Smooth muscle cell of the brain vasculature (primary cell): ENCODE data around the gene TTLL8.

Experiments
- DNase-seq: peaks from one replicate; pipeline ENCODE4 v3.0.0-alpha.2; 2012; ENCODE audit warnings: low read depth, low spot score

Gene TTLL8

DNA sequence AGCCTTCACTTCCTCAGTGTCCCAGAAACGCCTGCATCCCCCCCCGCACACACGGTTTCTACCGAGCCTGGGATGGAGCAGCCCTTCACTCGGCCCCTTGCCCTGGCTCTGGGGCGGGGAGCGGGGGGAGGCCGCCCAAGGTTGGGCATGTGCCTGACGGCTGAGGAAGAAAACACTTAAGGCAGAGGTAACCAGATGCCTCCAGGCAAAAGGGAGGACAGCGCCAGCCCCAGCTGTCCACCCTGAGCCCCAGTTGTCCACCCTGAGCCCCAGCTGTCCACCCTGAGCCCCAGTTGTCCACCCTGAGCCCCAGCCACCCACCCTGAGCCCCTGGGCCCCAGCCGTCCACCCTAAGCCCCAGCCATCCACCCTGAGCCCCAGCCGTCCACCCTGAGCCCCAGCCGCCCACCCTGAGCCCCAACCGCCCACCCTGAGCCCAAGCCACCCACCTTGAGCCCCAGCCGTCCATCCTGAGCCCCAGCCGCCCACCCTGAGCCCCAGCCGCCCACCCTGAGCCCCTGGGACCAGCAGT, 3.8 kb upstream of the TTLL8 start:
- no peak for DNase-seq

DNA sequence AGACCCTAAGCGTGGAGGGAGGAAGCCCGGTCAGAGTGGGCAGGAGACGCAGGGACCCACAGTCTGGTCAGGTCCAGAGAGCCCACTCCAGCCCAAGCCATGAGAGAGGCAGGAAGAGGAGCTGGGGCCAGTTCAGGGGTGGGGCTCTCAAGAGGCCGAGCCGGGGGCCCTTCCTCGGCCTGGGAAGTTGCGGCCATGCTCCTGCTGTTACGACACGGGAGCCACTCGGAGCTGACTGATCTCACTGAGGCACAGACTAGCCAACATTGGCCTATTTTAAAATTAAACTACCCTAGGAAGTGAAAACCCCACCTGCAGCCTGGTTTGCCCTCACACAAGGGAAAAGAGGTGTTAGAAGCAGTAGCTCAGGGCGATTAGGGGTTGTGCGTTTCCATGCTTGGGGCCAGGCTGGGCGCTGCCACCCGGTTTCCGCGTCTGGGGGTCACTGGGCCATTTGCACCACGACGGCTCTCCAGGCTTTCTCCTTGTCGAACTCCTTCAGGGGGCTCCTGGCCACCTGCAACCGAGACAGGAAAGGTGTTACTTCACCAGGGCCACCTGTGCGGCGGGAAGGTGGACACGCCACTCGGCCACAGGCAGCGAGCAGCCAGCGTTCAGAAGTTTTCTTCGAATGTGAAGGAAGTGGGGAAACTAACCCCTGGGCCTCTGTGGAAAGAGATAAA, 3.2 kb upstream of the TTLL8 start:
- no peak for DNase-seq

DNA sequence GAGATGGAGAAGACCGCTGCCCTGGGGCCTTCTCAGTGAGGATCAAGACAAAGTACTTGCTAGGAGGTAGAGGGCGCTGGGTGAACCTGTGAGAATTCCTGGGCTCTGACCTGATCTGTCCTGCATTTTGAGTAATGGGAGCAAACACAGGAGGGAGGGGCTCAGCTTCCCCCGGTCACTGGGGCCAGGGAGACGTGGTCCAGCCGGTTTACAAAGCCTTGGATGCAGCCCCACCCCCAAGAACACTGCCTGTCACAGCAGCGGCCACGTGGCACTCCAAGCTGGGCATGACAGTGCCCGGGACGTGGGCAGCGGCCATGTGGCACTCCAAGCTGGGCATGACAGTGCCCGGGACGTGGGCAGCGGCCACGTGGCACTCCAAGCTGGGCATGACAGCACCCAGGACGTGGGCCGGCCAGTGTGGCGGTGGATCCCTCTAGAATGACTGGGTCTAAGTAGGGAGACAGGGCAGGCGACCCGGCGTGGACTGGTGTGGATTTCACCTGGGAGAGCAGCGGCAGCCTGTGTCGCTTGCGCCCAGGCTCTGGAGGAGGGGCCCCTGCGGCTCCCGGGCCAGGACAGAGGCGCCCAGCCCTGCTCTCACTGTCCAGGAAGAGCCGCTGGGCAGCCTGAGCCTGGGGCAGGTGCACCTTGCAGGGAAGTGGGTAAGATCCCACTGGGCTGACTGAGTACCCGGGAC, 2.5 kb upstream of the TTLL8 start:
- DNase-seq, result no peak

DNA sequence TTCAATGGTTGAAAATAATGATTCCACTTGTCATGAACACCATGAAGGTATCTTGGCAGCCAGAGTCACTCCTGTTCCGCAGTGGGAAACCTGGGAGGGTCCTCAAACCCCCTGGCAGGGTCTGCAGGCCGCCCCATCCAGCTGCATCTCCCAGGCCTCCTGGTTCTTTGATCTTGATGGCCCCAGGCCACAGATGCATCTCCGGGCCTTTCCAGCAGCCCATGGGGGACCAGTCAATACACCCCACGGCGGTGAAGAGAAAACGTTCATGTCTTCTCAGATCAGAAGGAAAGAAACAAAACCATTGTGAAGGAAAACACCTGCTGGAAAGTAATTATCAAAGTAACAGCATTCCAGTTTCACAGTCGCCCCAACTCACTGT, 1.8 kb upstream of the TTLL8 start:
- no peak for DNase-seq

DNA sequence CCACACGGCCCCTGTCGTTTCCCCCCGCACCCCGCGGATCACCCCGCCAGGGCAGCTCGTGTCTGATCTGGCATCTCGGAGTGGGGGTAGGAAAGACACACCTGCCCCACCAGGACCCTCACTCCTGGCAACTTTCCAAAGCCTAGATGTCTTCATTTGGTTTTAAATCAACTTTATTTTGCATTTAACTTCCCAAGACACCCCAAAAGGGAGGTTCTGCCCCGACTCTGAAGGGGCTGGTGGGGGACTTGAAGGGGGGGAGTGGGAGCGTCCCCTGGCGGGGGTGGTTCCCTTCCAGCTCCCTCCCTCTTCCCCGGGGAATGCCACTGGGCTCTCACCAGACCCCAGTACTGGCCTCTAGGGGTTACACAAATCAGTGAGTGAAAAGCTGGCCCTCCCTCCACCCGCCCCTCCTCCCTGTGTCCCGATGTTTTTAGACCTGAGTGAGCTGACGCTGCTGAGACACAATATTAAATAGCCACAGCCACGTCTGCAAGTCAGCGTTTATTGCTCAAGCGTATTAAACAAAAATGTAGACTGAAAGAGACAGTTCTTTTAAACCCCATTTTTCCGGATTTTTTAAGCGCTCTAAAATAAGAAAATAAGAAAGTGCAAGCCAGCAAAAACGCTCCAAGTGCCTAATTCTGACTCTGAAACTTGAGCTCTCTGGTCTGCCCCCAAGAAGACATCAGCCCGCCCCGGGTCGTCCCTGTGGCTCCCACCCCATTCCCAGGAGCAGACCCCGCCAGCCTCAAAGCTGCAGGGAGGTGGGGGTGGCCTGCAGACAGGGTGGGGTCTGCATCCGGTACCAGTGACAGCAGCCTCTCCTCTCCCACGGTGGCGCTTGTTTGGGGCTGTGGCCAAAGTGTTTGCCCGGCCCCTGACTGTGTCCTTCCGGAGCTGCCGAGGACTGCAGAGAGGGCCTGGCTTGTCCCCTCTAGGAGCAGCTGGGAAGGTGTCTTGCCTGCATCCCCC, 1.1 kb upstream of the TTLL8 start:
- no peak for DNase-seq

DNA sequence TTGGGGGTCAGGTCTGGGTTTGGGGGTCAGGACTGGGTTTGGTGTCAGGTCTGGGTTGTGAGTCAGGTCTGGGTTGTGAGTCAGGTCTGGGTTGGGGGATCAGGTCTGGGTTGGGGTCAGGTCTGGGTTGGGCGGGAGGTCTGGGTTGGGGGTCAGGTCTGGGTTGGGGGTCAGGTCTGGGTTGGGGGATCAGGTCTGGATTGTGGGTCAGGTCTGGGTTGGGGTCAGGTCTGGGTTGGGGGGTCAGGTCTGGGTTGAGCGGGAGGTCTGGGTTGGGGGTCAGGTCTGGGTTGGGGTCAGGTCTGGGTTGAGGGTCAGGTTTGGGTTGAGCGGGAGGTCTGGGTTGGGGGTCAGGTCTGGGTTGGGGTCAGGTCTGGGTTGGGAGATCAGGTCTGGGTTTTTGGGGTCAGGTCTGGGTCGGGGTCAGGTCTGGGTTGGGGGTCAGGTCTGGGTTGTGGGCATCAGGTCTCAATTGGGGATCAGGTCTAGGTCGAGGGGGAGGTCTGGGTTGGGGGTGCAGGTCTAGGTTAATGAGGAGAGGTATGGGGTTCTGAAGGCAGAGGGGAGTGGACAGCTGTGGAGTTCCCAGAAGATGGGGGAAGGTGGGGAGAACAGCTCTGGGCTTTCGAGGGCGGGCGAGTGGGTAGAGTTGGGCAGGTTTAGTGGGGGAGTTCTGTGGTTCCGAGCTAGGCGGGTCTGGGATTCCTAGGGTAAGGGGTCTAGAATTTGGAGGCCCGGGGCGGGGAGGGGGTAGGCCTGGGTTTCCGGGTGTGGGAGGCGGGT, 629 bp downstream of the TTLL8 start:
- no peak for DNase-seq

DNA sequence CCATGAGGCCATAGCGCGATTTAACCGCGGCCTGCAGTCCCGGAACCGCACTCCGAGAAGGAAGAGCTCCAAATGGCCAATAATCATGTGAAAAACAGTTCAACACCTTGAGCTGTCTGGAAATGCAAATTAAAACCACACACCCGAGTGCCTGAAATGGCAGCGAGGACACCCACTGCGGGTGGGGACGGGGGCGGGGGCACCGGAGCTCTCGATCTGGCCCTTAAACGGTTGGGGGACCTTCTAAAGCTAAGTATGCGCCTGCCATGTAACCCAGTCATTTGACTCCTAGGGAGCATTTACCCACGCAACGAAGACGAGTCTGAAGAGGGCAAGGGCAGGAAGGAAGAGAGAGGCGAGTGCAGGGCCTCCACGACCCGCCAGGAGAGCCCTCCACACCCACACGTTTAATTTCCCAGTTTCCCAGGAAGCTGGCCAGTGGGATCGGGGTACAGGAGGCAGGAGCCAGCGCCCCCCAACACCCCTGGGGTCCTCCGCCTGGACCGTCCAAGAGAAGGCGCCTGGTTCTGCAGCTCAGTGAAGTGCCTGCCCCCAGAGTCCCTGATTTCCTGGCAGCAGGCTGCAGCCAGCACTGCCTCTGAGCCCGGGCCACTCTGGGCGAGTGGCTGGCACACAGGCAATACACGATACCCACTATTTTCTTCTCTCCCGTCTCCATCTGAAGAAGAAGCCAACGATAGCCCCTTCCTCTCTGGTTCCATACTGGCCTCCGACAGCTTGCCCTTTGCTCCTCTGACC, 1.7 kb downstream of the TTLL8 start:
- DNase-seq, result no peak

DNA sequence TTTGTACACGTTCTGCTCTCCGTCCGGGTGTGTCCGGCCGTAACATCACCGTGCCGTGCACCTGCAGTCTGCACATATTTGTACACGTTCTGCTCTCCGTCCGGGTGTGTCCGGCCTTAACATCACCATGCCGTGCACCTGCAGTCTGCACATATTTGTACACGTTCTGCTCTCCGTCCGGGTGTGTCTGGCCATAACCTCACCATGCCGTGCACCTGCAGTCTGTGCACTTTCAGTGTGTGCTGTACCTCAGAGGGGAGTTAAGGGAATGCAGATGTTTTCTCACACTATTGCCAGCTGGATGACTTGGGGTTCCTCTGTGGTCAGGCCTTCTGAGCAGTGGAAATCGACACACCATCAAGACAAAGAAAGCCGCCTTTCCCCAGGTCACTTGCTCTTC, 4.2 kb downstream of the TTLL8 start:
- no peak for DNase-seq

DNA sequence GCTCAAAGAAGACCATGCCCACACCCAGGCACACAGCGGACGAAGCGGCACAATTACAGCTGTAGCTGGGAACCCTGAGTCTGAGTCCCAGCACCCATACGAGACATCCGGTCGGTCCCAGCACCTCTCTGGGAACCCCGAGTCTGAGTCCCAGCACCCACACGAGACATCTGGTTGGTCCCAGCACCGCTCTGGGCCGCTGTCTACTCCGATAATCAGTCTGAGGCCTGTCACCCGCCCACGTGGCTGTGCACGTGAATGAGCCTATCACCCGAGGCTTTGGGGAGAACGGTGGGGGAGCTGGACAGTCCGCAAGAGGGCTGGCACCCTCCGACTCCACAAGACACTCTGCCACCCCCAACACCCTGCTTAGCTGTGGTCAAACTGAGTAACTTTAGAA, 6.2 kb downstream of the TTLL8 start:
- DNase-seq, result no peak

DNA sequence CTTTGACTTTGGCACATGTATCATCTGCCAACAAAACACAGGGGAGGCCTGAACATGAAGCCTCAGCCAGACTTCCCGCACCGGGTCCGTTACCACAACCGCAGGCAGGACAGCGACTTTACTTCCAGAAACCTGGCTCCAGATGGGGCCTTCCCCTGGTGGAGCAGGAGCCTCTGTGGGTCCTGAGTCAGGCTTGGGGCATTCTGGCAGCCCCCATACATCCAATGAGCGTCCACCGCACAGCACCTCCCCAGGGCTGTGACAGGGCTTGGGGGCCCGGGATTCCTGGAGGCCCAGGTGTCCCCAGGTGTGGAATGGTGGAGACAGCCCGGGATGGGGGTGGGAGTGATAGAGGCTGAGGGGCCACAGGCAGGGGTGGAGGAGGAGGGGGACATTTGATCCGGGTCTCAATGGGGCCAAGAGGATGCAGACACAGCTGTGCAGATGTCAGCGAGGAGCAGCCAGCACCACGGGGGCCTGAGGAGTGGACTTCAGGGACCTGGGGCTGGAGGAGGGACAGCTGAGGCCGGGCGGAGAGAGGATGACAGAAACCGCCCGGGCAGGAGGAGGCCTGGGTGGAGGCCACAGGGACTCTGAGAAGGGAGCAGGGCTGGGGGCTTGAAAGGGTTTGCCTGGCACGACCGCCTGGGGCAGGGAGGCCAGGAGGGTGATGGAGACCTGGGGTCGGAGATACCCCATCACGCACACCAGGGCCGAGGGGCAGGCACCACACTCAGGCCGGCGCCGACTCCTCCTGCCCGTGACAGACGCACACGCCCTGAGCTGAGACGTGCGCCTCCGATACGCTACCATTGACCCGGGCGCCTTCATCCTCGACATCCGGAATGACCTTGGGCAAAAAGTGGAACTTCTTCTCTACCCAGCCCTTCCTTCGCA, 8.6 kb downstream of the TTLL8 start:
- DNase-seq, result no peak

DNA sequence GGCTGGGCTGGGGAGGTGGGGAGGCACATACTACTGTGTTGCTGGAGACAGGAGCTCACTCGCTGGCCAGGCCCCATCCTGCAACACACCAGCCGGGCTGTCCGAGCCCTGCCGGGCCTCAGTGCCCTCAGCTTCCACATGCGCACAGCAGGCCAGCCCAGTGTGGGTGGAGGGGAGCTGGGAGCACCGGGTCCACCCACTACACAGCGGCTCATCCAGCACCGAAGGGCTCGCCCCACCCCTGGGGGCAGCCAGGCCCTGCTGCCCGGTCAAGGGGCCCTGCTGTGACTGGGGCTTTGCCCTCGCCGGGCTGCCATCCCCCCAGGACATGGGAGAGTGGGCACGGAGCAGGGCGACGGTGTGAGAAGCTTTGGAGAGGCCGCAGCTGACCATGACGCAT, 9.3 kb downstream of the TTLL8 start:
- no peak for DNase-seq

DNA sequence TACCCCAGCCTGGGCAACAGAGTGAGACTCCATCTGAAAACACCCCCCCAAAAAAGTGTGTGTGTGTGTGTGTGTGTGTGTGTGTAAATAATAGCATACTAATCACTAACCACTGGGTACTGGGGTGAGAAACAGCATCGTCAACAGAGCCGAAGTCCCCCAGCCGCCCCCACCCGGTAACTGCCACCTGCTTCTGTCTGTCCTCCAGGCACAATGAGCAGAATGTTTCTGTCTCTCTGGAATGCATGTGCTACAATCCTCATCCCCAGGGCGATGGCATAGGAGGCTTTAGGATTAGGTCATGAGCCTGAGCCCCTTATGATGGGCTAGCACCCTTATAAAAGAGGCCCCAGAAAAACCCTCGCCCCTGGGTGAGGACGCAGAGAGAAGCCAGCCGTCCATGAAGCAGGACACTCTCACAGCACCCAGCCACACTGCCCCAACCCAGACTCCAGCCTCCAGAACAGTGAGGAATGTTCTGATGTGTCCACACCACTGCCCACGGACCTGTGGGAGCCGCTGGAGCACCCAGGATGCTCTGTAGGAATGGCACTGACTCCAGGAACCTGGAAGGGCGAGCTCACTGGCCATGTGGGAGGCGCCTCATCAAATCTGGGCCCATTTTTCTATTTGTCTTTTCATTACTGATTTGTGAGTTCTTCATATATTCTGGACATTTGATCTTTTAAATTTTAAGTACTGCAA, 9.9 kb downstream of the TTLL8 start:
- no peak for DNase-seq

DNA sequence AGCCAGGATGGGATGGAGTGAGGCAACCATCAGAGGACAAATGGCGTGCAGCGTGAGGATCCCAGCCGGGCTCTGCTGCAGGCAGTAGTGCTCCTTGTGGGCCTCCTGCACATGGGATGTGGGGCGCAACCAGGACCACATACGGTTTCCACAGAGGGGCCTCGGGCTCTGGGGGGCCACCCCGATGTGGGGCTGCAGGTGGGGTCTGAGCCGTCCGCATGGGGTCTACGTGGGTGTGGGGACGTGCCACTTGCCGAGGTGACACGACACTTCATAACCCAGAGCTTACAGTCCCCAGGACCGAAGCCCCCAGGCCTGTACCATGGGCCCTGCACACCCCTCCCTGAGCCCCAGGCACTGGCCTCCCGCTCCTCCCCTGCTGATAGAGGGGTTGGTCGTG, 10.8 kb downstream of the TTLL8 start:
- no peak for DNase-seq

DNA sequence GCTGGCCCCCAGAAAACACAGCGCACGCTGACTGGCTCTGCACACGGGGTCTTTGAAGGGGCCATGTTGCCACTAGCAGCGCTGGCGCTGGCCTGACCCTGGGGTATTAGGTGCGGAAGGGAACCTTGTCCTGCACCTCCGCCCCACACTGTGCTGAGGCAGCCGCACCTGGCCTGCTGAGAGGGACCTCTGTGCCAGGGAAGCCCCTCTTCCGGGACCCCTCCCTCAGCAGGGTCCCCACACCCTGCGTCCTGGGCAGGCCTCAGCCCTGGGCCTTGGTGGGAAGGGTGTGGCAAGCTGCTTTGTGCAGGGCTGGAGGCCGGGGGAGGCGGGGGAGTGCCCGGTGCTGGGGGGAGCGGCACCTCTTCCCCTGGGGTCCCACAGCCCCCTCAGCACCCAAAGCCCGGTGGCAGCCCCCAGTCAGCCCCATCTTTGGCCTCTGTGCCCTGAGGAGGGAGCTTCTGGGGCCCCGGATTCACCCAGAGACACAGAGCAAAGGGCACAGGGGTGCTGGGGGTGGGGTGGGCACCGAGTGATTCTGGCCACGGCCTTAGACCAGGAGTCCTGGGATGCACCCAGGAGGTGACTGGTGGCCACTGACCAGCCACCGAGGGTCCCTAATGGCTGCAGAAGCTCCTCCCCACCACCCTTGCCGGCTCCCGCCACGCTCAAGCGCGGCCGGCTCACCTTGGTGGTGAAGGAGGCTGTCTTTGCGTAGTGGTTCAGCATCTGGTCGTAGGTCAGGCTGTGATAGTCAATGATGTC, 11.4 kb downstream of the TTLL8 start:
- no peak for DNase-seq

DNA sequence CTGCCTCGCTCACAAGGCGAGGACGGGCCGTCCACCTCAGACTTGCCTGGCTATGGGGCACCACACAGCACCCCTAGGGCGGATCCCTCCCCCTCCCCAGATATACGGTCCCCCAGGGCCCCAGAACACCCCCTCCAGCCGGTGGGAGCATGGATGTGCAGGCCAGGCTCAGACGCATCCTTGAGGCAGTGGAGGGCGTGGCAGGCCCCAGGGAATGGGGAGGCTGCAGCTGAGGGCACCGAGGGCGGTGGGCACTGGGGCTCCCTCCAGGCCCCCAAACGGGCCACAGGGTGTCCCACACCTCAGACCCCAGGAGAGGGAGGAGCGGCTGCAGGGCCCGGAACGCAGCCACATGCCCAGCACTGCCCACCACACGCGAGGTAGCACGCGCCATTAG, 12.1 kb downstream of the TTLL8 start:
- DNase-seq, result no peak

DNA sequence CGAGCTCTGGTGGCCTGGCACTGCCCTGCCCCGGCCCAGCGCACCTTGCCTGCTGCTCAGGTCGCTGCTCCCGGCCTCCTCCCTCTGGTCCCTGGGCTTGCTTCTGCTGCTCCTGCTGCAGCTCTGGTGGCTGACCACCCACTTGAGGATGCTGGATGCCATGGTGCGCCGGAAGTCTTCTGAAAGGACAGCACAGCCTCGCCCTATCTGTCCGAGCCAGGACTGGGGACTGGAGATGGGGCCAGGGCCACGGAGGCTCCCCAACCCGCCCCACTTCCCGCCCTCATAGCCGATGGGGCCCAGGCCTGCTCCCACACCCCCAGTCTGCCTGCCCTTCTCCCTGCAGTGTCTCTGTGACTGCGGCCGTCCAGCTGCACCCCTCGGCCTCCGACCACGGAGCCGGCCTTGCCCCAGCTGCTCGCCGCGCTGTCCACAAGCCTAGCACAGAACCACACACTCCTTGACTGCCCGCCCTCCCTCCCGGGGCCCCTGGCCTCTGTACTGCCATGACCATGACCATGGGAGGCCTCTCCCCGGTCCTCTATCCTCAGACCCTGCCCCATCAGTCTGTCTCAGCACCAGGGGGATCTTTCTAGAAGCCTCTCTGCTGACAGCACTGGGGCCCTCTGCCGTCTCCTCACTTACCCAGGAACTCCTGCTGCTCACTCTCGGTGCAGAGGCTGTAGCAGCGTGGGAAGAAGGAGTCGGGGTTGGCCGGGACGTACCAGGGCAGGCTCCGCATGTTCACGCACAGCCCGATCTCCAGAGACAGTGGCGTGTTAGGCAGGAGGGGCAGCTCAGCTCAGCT, 12.7 kb downstream of the TTLL8 start:
- DNase-seq, result no peak

DNA sequence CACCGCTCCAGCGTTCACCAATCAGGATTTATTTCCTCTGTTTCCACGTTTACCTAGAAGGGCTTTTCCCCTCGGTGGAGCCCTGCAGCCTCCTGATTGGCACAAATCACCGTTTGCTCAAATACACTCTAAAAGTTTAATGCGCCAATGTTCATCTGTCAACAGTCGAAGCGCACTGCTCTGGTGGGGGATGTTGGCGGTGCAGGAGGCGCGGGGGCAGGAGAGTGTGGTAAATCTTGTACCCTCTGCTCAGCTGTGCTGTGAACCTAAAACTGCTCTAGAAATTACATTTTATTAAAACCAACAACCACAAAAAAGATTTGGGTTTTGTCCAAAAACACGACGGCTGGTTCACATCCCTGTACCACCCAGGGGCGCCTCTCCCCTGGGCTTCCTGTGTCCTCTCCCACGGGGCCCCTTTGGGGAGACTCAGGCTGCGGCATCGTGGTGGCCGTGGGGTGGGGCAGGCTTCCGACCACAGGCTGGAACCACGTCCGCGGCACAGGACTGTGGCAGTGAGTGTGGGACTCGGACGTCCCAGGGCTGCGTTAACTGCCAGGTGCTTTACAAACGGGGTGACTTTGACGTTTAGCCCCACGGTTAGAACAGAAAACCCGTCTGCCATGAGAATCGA, 13.5 kb downstream of the TTLL8 start:
- no peak for DNase-seq
